ENCODE data around the gene RIPPLY3.
A peak's percentile ranks its signal among the peaks of the same experiment; 100 is the strongest.
"Not testable (repeated sequence)": the region's sequence is repeated elsewhere in the genome, so short reads cannot be mapped to it uniquely, and the experiment has no call there.

RIPPLY3 gene

DNA sequence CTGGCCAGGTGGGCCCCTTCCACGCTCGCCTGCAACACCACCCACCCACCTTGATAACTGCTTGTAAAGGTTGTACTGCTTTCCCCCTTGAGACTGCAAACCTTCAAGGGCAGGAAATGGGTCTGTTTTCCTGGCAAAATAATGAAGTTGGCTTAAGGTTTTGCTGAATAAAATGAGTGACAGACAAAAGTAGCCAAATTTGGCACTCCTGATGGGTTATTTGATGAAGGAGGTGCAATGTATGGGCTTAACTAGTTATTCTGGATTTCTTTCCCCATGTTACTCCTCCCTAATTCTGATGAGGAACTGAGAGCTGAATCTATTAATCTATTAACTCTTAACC lies 25.5 kb upstream of the RIPPLY3 start:
- DNase-seq (ENCODE audit: low read depth in 2 of 2): no peak

DNA sequence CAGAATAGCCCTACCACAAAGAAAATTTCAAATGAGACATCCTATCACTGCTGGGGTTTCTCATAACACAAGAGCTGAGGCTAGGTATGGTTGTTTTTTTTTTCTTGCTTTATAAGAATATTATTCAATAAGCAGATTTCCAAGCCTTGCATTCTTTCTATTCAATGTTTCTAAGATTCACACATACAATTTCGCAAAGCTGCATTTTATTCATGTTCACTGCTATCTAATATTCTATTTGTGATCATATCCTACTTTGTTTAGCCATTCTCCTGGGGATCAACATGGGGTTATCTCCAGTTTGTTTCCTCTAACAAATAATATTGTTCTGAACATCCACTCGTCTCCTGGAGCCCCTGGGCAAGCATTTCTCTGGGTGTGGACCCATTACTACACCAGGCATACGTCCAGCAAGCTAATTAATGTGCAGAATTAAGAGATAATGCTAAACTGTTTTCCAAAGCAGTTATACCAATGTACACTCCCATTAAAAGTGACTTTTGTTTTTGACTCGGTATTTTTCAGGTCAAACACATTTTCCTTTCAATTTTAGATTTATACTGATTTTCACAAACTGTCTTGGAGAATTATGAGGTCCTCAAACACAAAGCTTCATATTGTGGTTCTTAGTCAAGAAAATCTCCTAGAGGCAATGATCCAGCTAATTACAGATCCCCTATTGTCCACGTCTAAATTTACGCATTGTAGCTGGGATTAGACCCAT lies 24.4 kb upstream of the RIPPLY3 start:
- no peak for DNase-seq (ENCODE audit: low read depth in 2 of 2)

GRCh38 chr21:36985751-36986594 lies 20.5 kb upstream of the RIPPLY3 start:
- no peak for DNase-seq (ENCODE audit: low read depth in 2 of 2)

DNA sequence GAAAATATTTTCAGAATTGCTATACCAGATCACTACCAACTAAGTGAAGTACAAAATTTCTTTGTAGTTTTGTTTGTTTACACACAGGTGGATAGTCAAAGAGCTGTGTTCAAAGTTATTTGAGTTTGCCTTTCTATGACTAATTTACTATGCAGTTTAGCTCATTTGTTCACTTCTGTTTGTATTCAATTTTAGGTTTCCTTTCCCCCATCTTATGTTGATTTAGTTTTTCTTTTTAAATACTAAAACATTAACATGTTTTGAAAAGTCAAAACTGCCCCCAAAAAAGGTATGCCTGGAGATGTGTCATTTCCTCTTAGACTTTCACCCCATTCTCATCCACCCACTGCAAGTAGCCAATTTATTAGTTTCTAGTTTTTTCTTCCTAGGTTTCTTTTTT lies 18.7 kb upstream of the RIPPLY3 start:
- no peak for DNase-seq (ENCODE audit: low read depth in 2 of 2)

- DNase-seq (ENCODE audit: low read depth in 2 of 2): no peak
Observed at GRCh38 chr21:36988536-36988935, 18.0 kb upstream of the RIPPLY3 start.

DNA sequence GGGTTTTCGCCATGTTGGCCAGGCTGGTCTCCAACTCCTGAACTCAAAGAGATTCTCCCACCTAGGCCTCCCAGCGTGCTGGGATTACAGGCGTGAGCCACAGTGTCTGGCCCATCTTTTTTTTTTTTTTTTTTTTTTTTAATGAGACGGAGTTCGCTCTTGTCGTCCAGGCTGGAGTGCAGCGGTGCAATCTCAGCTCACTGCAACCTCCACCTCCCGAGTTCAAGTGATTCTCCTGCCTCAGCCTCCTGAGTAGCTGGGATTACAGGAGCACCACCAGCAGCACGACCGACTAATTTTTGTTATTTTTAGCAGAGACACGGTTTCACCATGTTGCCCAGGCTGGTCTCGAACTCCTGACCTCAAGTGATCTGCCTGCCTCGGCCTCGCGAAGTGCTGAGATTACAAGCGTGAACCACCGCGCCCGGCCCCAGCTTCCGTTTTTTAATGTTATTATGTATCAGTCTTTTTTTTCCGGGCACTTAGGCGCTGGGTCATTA lies 17.3 kb upstream of the RIPPLY3 start:
- DNase-seq (ENCODE audit: low read depth in 2 of 2): not testable (repeated sequence)

- DNase-seq (ENCODE audit: low read depth in 2 of 2): peak; percentile 75 to 88
Observed at GRCh38 chr21:36989699-36990507, 16.6 kb upstream of the RIPPLY3 start.

GRCh38 chr21:36990508-36991205 lies 15.8 kb upstream of the RIPPLY3 start:
- no peak for DNase-seq (ENCODE audit: low read depth in 2 of 2)

DNA sequence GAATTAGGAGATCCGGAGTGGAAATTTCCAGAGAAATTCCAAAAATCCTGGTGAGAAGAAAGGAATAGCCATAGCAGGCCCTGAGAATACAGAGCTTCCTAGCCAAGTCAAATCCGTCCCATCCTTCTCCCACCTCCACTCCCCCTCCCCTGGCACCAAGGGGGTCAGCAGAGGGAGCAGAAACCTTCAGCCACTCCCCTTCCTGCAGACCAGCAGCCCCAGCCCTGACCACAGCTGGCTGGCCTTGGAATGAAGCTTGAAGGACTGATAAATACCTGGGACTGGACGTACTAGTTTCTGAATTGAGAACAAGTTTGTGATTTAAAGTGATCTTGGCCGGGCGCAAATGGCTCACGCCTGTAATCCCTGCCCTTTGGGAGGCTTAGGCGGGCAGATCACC lies 13.8 kb upstream of the RIPPLY3 start:
- no peak for DNase-seq (ENCODE audit: low read depth in 2 of 2)

DNA sequence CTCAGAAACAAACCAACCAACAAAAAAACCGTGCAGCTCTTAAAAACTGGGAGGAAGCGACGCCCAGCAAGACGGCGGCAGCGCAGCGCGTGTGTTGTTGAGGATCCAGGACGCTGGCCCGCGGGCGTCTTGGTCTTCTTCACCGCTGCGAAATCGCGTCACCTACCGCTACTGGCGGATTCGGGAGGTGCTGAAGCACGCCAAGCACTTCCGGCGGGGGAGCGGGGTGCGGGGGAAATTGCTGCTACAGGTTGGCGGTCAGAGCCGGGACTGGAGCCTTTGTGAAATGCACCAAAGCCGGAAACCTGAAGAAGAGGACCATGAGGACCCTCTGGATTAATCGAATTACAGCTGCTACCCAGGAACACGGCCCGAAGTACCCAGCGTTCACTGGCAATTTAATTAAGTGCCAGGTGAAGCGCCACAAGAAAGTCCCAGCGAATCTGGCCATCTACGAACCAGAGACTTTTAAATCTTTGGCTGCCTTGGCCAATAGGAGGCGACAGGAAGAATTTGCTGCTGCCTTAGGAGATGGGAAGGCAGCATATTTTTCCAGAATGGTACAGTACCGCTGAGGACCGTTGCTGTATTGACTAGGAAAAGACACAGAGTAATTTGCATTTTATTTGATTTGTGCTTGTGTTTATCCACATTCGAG lies 11.9 kb upstream of the RIPPLY3 start:
- DNase-seq (ENCODE audit: low read depth in 2 of 2): peak in 1 of 2 donors; percentile 31

- DNase-seq (ENCODE audit: low read depth in 2 of 2): not testable (repeated sequence)
Observed at GRCh38 chr21:36995285-36995684, 11.2 kb upstream of the RIPPLY3 start.

DNA sequence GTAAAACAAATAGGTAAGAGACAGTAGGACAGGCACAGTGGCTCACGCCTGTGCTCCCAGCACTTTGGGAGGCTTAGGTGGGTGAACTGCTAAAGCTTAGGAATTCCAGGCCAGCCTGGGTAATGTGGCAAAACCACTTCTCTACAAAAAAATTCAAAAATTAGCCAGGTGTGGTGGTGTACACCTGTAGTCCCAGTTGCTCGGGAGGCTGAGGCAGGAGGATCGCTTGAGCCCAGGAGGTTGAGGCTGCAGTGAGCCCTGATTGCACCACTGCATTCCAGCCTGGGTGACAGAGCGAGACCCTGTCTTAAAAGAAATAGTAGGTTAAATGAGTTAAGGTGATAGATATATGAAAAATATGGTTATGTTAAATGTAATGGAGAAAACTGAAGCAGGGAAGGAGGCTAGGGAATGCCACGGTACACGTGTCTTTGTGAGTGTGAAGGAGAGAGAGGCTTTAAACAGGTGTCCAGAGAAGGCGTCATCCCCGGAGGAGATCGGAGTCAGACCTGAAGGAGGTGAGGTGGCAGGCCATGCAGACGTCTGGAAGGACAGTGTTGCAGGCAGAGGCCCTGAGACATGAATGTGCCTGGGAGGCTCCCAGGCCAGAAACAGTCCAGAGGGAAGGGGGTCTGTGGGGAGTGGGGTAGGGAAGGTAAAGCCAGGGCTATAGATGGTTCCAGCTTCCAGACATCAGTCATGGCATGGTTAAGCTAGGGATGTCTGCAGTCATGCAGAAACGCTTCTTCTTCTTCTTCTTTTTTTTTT lies 7.2 kb upstream of the RIPPLY3 start:
- DNase-seq (ENCODE audit: low read depth in 2 of 2): no peak

- DNase-seq (ENCODE audit: low read depth in 2 of 2): no peak
Observed at GRCh38 chr21:37000381-37000780, 6.1 kb upstream of the RIPPLY3 start.

DNA sequence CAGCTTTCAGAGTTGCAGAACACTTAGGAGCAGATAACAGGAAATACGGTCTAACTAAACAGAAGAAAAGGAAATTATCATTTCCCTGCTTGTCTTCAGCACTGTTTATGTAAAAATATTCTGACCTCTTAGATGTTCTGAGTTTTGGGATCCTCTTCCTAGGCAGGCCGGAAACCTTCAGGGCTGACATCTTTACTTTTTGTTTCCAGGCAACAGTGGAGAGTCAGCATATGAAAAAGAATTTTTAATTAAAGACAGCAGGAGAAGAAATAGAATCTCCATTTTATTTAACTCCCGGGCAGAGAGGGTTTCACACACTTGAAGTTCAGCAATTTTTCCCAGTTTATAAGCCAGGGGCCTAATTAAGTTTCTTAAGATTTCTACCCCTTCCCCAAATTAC lies 5.1 kb upstream of the RIPPLY3 start:
- DNase-seq (ENCODE audit: low read depth in 2 of 2): no peak

DNA sequence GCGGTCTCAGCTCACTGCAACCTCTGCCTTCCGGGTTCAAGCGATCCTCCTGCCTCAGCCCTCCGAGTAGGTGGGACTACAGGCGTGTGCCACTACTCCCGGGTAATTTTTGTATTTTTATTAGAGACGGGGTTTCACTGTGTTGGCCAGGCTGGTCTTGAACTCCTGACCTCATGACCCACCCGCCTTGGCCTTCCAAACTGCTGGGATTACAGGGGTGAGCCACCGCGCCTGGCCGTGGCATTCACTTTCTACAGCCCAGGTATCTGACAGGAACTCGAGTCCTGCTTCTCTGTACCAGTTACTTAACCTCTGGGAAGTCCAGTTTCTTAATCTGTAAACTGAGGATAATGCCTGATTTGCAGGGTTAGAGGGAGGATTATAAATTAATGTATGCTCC lies 3.7 kb upstream of the RIPPLY3 start:
- not testable (repeated sequence) for DNase-seq (ENCODE audit: low read depth in 2 of 2)

GRCh38 chr21:37003917-37004316 lies 2.6 kb upstream of the RIPPLY3 start:
- not testable (repeated sequence) for DNase-seq (ENCODE audit: low read depth in 2 of 2)

DNA sequence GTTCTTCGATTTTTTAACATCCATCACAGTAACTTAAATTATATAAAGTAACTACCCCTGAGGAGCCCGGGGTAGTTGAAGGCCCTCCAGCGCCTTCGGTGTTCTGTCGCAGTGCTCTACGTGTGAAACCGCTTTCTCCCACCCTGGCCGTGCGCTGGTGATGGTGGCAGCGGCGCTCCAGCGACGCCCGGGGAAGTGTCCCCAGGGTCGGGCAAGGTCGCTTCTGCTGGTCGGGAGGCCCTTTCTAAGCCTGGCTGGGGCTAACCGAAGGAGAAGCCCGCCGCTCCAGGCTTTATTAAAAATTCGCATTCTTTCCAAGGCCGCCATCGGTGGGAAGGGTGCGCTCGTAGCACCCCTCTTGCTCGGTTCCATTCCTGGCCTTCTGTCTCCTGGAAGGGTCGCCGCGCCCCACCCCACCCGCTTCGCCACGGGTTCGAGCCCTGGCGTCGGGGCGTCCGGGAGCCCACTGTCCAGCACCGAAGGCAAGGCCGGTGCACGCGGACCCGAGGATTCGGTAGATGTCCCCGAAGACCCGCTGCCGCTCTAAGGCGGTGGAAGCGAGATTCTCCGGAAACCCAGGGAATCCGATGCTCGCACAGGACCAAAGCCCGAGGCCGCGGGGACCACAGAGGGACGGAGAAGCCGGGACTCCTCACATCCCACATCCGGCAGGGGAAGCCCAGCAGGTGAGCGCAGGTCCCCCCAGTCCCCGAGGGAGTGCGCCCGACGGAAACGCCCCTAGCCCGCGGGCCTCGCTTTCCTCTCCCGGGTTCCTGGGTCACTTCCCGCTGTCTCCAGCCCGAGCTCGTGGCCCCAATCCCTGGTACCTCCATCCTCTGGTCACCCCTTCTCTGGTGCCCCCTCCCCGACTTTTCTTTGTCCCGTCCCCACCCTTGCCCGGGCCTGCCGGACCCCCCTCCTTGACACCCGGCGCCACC lies 685 bp upstream of the RIPPLY3 start:
- DNase-seq (ENCODE audit: low read depth in 2 of 2): no peak

DNA sequence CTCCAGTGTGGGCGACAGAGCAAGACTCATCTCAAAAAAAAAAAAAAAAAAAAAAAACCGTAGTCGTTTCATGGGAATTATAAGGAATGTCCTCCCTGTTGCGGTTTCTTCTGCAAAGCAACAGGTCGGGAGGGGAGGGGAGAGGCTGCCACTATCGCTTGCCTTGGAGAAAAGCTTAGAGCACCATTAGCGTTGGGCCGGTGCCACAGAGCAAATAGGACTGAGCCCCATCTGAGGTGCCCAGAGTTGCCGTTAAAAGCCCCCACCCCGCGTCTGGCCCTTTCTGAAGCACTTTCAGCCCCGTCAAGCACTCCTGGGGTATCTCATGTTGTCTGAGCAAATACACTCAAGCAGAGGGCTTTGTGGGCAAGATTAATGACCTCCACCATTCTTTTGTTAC lies 2.2 kb downstream of the RIPPLY3 start:
- DNase-seq (ENCODE audit: low read depth in 2 of 2): no peak

DNA sequence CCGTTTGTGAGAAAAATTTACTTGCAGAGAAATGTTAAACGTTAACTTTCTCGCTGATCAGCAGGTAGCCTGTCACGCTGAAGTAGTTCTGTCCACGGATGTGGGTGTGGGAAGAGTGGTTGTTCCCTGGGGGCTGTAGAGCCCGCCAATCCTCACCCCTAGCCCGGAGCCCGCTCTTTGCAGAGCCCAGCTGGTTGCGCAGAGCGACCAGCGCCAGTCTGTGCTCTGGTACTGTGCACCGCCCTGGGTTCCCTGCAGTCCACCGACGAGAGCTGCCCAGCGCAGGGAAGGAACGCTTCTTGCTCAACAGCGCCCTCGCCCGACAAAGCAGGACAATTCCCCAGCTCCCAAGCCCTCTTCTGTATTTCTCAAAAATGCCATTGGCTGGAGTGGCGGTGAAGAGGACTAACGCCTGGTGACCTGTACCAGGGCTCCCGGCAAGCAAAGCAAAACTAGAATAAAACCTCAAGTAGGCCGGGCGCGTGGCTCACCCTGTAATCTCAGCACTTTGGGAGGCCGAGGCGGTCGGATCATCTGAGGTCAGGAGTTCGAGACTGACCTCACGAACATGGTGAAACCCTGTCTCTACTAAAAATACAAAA lies 3.3 kb downstream of the RIPPLY3 start:
- peak; percentile 70 to 74 for DNase-seq (ENCODE audit: low read depth in 2 of 2)

All from stimulated activated CD4-positive, alpha-beta T cell treated with anti-CD3 and anti-CD28 coated beads, Interleukin-15, amount 100 ng/mL, for 48 hours (primary cell).